Globus pallidus (tissue), 1 donor: ENCODE results near the gene CD2AP.
"Not testable (repeated sequence)": the region's sequence is repeated elsewhere in the genome, so short reads cannot be mapped to it uniquely, and the experiment has no call there.

ENCODE experiments used
- DNase-seq: peaks from one replicate; pipeline ENCODE4 v3.0.0-alpha.2; 2015; ENCODE audit warnings: low spot score

CD2AP gene

GRCh38 chr6:47634210-47635047 lies 156.8 kb downstream of the CD2AP start:
- no peak for DNase-seq

GRCh38 chr6:47646689-47647088 lies 169.1 kb downstream of the CD2AP start:
- DNase-seq: no peak

DNA sequence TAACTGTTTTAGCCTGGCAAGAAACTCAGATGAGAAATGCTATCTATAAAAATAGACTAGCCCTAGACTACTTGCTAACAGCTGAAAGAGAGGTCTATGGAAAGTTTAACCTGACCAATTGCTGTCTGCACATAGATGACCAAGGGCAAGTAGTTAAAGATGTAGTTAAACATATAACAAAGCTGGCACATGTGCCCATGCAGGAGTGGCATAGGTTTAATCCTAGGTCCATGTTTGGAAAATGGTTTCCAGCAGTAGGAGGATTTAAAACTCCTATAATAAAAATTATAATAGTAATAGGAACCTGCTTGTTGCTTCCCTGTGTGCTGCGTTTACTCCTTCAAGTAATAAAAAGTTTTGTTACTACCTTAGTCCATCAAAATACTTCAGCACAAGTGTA lies 169.6 kb downstream of the CD2AP start:
- no peak for DNase-seq

DNA sequence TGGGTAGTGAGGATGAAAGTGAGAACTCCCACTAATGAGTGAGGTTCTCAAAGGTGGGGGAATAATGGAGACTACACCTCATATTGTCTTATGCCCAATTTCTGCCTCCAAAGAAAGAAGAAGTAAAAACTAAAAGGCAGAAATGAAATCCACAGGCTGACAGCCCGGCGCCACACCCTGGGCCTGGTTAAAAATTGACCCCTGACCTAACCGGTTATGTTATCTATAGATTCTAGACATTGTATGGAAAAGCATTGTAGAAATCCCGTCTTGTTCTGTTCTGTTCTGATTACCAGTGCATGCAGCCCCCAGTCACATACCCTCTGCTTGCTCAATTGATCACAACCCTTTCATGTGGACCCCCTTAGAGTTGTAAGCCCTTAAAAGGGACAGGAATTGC lies 170.0 kb downstream of the CD2AP start:
- not testable (repeated sequence) for DNase-seq

DNA sequence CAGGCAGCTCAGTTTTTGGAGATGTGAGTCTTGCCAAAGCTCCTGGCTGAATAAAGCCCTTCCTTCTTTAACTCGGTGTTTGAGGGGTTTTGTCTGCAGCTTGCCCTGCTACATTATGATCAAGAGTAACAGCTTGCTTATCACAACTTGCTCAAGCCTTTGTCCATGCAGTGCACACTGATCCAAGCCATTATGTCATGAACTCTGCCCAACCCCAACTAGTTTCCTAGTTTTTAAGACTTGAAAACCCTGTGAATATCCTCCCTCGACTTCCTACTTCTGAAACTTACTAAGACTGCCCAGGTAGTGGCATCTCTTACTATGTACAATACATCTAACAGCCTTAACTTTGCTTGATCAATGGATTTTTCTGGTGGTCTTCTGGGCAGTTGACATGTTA lies 170.4 kb downstream of the CD2AP start:
- no peak for DNase-seq

DNA sequence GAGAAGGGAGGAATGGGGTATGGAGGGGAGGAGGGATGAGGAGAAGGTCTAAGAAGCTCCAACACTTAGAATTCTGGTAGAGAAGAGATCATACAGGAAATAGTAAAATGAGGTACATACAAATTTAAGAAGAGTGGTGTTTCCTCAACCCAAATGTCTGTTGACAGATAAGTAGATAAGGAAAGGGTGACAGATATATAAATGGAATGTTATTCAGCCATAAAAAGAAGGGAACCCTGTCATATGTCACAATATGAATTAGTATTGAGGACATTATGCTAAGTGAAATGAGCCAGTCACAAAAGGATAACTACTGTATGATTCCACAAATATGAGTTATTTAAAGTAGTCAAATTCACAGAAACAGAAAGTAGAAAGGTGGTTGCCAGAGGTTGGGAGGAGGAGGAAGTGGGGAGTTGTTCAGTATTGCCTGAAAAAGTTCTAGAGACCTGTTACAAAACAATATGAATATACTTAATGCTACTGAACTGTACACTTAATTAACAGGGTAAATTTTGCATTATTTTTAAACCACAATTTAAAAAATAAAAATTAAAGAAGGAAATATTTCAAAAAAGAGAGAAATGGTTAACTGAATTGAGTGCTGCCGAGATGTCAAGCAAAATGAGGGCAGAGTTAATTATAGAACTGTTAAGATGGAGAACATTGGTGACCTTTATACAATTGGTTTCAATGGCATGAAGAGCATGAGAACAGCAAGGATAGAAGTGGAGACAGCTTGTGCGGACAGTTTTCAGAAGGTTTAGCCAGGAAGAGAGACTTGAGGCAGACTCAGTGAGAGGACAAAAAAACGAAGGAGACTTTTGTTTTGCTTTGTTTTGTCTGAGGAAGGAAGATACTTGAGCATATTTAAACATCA lies 173.2 kb downstream of the CD2AP start:
- DNase-seq: no peak

DNA sequence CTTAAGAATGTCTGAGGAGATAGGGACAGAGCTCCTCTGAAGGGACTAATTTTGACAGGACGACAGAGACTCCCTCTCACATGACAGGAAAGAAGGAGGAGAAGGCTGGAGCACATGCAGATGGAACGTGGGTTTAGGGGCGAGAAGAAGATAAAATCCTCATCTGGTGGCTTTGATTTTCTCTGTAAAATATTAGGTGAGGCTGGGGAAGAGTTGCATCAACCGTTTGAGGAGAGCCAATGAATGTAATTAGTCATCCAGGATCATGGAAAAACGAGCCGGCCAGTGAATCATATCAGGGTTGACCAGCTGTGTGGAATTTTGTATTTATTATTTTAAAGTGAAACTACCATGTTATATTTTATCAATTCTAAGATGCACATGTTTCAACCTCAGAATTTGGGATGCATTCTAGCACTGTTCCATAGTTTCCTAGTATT lies 173.9 kb downstream of the CD2AP start:
- no peak for DNase-seq

DNA sequence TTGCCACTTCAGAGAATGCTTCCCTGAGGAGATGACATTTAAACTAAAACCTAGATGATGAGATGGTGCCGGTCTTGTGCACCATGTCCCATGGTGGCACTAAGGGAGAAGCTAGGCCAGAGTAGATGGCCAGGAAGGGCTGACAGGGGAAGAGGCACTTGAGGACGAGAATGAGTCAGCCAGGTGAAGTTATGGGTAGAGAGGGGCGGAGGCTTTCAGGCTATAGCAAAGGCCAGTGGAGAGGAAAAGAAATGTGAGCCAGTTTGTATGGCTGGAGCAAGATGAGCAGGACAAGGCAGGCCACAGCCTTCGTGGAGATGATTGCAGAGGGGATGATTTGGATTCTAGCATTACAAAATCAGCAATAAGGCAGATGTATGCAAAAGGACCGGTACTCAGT lies 176.1 kb downstream of the CD2AP start:
- DNase-seq: no peak

DNA sequence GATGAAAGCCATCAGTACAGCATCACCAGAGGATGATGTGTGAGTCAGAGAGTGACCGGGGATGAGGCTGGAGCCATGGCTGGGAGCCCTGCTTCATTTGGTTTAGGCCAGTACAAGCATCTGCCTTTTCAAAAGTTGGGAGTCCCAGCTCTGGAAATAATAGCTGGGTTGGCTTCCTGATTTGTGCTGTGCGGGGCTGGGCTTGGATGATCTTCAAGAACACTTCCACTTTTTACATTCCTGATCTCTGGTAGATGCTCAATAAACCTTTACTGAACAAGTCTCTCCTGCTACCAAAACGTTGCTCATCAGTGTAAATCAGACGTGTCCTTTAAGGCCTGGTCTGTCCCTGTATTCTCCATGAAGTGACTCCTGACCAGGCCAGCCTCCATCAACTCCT lies 176.7 kb downstream of the CD2AP start:
- no peak for DNase-seq

- no peak for DNase-seq
These were observed 178.4 kb downstream of the CD2AP start for GRCh38 chr6:47655719-47656595.

DNA sequence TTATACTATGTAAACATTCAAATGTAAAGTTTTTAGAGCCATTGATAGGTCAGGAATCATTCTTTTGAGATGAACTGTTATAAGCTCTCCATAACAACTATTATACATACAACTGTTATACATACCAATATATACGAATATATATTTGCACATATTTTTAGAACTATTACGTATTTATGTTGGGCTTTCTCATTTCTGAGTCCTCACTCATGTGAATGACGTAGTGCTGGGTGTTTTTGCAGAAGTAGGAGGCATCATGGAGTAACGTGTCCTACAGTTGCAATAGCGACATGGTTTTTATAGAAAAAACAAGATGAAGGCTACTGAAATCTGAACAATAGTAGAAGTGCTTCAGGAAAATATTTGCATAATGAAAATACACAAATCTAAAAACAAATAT lies 184.4 kb downstream of the CD2AP start:
- no peak for DNase-seq

DNA sequence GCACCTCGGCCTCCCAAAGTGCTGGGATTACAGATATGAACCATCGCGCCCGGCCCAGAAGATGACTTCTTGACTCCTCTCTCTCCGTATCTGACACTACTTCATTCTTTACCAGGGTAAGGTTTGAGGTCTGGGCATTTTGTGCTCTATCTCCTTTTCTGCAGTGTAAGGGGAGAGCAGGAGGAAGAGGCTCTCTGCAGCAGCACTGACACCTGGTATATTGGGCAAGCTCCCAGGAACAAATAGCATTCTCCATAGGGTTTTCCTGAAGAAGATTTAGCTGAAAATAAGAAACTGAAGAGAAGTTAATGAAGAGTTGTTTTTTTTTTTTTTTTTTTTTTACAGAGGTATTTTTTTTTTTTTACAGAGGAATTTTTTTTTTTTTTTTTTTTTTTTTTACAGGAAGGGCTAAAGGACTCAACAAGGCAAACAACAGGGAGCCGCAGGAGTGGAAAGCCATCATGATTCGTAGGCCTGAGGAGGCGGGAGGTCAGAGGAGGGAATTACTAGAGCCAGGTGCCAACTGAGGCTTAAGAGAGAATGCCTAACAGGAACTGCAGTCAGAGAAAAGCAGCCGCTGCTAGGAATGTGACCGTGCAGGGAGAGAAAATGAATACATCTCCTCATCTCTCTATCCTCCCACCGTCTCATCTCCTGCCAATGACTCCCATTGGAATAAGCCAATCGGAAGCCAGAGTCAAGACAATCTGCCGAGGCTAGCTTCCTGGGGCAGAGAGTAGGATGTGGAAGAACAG lies 186.1 kb downstream of the CD2AP start:
- DNase-seq: no peak

DNA sequence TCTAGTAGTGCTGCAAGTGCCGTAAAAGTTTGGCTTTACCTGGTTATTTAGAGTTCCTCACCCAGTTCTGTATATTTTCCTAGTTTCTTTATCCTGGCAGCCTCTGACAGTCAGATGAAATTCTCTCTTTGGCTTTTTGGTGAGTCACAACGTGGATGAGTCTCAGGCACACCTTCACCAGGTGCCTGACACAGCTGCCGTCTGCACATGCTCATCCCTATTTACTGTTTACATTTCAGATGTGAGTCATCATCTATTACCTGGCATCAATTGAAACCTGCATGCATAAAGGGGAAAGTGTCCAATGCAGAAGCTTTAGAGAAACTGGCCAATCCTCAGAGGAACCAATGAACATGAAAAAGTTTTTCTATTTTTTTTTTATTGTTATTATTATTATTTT lies 187.5 kb downstream of the CD2AP start:
- DNase-seq: no peak

DNA sequence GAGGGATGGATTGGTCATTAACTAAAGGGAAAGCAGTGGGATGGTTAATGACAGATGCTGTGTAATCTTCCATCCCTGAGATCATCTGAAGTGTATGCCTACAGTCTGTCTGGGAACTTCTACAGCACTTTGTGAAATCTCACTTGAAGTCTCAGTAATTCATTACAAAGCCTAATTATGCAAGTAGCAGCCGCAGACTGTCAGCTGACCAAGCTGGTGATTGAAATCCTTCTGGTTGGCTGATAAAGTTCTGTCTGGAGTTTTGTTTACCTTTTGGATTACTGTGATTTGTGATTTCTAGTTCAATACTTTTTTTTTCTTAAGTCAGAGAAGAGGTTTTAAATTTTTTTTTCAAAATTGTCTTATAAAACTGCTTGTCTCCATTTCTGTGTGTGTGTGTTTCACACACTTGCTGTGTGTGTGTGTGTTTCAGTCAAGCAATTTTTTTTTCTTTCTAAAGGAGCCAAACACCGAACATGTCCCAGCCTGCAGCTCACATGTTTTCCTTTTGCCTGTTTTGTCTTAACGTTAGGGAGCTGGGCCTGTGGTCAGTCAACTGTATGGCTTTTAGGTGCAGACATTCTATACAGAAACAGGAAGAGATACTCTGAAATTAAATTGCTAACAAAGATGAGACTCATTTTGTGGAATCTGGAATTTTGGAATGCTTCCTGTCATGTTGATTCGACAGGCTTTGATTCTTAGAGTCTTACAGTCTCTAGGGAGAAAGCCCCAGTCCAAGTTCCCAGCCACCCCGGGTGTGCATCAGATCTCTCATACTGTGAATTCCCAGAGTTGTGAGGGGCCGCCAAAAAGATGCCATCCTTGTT lies 192.3 kb downstream of the CD2AP start:
- no peak for DNase-seq

- no peak for DNase-seq
These were observed 193.3 kb downstream of the CD2AP start for GRCh38 chr6:47670851-47671250.

- no peak for DNase-seq
These were observed 194.2 kb downstream of the CD2AP start for GRCh38 chr6:47671777-47672176.

- no peak for DNase-seq
These were observed 195.2 kb downstream of the CD2AP start for GRCh38 chr6:47672816-47673215.

DNA sequence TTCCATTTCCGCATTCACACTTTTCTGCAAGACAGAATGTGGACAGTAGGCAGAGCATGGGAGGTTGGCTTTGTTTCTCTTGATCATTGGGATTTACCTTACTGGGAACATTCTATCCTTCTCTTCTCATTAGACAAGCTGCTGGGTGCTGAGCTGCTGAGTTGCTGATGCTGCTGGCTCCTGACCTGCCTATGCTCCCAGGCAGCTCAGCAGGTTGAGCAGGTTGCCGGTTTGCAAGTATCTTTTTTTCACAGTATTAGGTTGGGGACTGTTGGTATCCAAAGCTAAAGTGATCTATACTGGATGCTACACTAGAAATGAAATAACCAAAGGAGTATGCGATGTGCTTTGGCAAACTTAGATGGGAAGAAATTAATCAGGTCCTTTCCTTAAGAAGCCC lies 197.1 kb downstream of the CD2AP start:
- DNase-seq: no peak
